Astrocyte (in vitro differentiated cells and primary cell): ENCODE data around the gene NGRN. TPM values are rescaled to one million over a fixed set of nuclear protein-coding genes. Genes with fewer than 3 reads are reported as not detected.
"Not testable (repeated sequence)": the region's sequence is repeated elsewhere in the genome, so short reads cannot be mapped to it uniquely, and the experiment has no call there.

ENCODE experiments used
- DNase-seq: peaks from one replicate; pipeline ENCODE4 v3.0.0-alpha.2; 2010; ENCODE audit warnings: low read depth
- FAIRE-seq: peaks from 2 replicates; lab custom pipeline; 2011; peaks lifted over from hg19 to GRCh38; lab: Jason Lieb, UNC
- H2AFZ ChIP-seq: 2 replicates; pipeline ENCODE4 v1.6.0; 2012; ENCODE audit warnings: low read depth, low read length, inconsistent platforms
- H3K27ac ChIP-seq: 2 replicates; pipeline ENCODE4 v1.5.1; 2011; ENCODE audit warnings: low read depth, low read length, inconsistent platforms
- H3K27me3 ChIP-seq: 2 replicates; pipeline ENCODE4 v1.6.0; 2011; ENCODE audit warnings: low read length, inconsistent platforms; ENCODE audit not compliant: insufficient read depth
- H3K36me3 ChIP-seq: 2 replicates; pipeline ENCODE4 v1.5.1; 2011; ENCODE audit warnings: low read length, inconsistent platforms; ENCODE audit not compliant: insufficient read depth
- H3K4me1 ChIP-seq: 2 replicates; pipeline ENCODE4 v1.5.1; 2011; ENCODE audit warnings: low read length, inconsistent platforms; ENCODE audit not compliant: insufficient read depth
- H3K4me2 ChIP-seq: 2 replicates; pipeline ENCODE4 v1.6.0; 2012; ENCODE audit warnings: low read length, inconsistent platforms
- H3K4me3 ChIP-seq: 2 replicates; pipeline ENCODE4 v1.5.1; 2011; ENCODE audit warnings: low read depth, mild to moderate bottlenecking, low read length, inconsistent platforms; ENCODE audit not compliant: insufficient read depth
- H3K79me2 ChIP-seq: 2 replicates; pipeline ENCODE4 v1.6.0; 2012; ENCODE audit warnings: mild to moderate bottlenecking, low read length, inconsistent platforms; ENCODE audit not compliant: insufficient read depth
- H3K9ac ChIP-seq: 2 replicates; pipeline ENCODE4 v1.6.0; 2012; ENCODE audit warnings: mild to moderate bottlenecking, low read length, inconsistent platforms
- H3K9me3 ChIP-seq: 2 replicates; pipeline ENCODE4 v1.5.1; 2012; ENCODE audit warnings: low read depth, mild to moderate bottlenecking, low read length, inconsistent platforms; ENCODE audit not compliant: insufficient read depth
- H4K20me1 ChIP-seq: 2 replicates; pipeline ENCODE4 v1.6.0; 2012; ENCODE audit warnings: low read length, inconsistent platforms; ENCODE audit not compliant: insufficient read depth
- H3K27ac Mint-ChIP-seq: one replicate; pipeline ENCODE4 v1.8.0; 2021; ENCODE audit warnings: mild to moderate bottlenecking, mixed read lengths; ENCODE audit not compliant: unreplicated experiment
- H3K27me3 Mint-ChIP-seq: one replicate; pipeline ENCODE4 v1.8.0; 2021; ENCODE audit warnings: low read depth, mixed read lengths; ENCODE audit not compliant: unreplicated experiment
- H3K36me3 Mint-ChIP-seq: one replicate; pipeline ENCODE4 v1.8.0; 2021; ENCODE audit warnings: low read depth, mixed read lengths; ENCODE audit not compliant: unreplicated experiment
- H3K4me1 Mint-ChIP-seq: one replicate; pipeline ENCODE4 v1.8.0; 2021; ENCODE audit warnings: low read depth, mixed read lengths; ENCODE audit not compliant: unreplicated experiment
- H3K4me3 Mint-ChIP-seq: one replicate; pipeline ENCODE4 v1.8.0; 2021; ENCODE audit warnings: mild to moderate bottlenecking, moderate library complexity, mixed read lengths; ENCODE audit not compliant: unreplicated experiment
- H3K9me3 Mint-ChIP-seq: one replicate; pipeline ENCODE4 v1.8.0; 2021; ENCODE audit warnings: mild to moderate bottlenecking, mixed read lengths; ENCODE audit not compliant: unreplicated experiment
- CTCF ChIP-seq: IDR thresholded peaks from 2 replicates; pipeline ENCODE4 v1.5.1; 2011; ENCODE audit warnings: low read depth, mild to moderate bottlenecking, inconsistent platforms, low read length, moderate library complexity; ENCODE audit not compliant: insufficient read depth
- EZH2 ChIP-seq: IDR thresholded peaks from 2 replicates; pipeline ENCODE4 v1.6.1; 2012; ENCODE audit warnings: mild to moderate bottlenecking, low read length, inconsistent platforms; ENCODE audit not compliant: insufficient read depth
- total RNA-seq: library from RNA; stranded (reverse); gene quantifications from 2 replicates; pipeline ENCODE4 v1.2.1, GENCODE V29; 2021

The NGRN gene
- total RNA-seq, 1 donor from 2014 or later = 98.6 TPM

GRCh38 chr15:90294601-90295269 is 29.3 kb downstream of the NGRN start:
- no peaks in the 10 kb centered on the region for H3K36me3 ChIP-seq
- H3K4me2 ChIP-seq = no peak overlapping the region
- H3K9me3 Mint-ChIP-seq = no peaks in the 10 kb centered on the region
- no peak overlapping the region for H3K4me3 ChIP-seq
- H3K27me3 Mint-ChIP-seq = no peaks in the 10 kb centered on the region
- H3K27ac ChIP-seq = no peak overlapping the region
- H3K9ac ChIP-seq = no peak overlapping the region
- H3K36me3 Mint-ChIP-seq = no peaks in the 10 kb centered on the region
- H3K9me3 ChIP-seq = no peaks in the 10 kb centered on the region
- H3K27me3 ChIP-seq = no peaks in the 10 kb centered on the region
- H3K4me3 Mint-ChIP-seq = no peak overlapping the region
- H3K4me1 ChIP-seq = peaks cover 2% of the 10 kb centered on the region
- no peak overlapping the region for H2AFZ ChIP-seq
- no peak for FAIRE-seq
- no peak overlapping the region for H3K27ac Mint-ChIP-seq
- no peak for DNase-seq
- no peaks in the 10 kb centered on the region for H3K4me1 Mint-ChIP-seq
- no peaks in the 10 kb centered on the region for H3K79me2 ChIP-seq
- TF ChIP-seq EZH2 = no peak
- TF ChIP-seq CTCF = no peak
- no peaks in the 10 kb centered on the region for H4K20me1 ChIP-seq

- TF ChIP-seq CTCF (no peak), EZH2 (no peak)
- Histone ChIP-seq H3K27ac (no peak overlapping the region), H2AFZ (peak overlapping the region; percentile 41), H3K27me3 (no peaks in the 10 kb centered on the region), H3K9ac (no peak overlapping the region), H3K36me3 (no peaks in the 10 kb centered on the region), H3K4me3 (no peak overlapping the region), H4K20me1 (no peaks in the 10 kb centered on the region), H3K79me2 (no peaks in the 10 kb centered on the region), H3K9me3 (no peaks in the 10 kb centered on the region), H3K4me1 (peaks cover 2% of the 10 kb centered on the region), H3K4me2 (peak overlapping the region; percentile 26)
- Mint-ChIP-seq H3K27ac (no peak overlapping the region), H3K27me3 (no peaks in the 10 kb centered on the region), H3K36me3 (no peaks in the 10 kb centered on the region), H3K9me3 (no peaks in the 10 kb centered on the region), H3K4me1 (no peaks in the 10 kb centered on the region), H3K4me3 (no peak overlapping the region)
- FAIRE-seq = no peak
- no peak for DNase-seq
Observed at GRCh38 chr15:90295270-90295648, 29.8 kb downstream of the NGRN start.

GRCh38 chr15:90296316-90296884 is 30.9 kb downstream of the NGRN start:
- not testable (repeated sequence) for H3K27ac ChIP-seq, H2AFZ ChIP-seq, DNase-seq, H3K4me3 Mint-ChIP-seq, H3K4me1 Mint-ChIP-seq, H3K36me3 Mint-ChIP-seq, H3K27me3 ChIP-seq, H3K4me2 ChIP-seq, H3K9ac ChIP-seq, H4K20me1 ChIP-seq, FAIRE-seq, H3K9me3 Mint-ChIP-seq, H3K36me3 ChIP-seq, H3K27ac Mint-ChIP-seq, H3K27me3 Mint-ChIP-seq, H3K4me1 ChIP-seq, H3K79me2 ChIP-seq, H3K9me3 ChIP-seq, H3K4me3 ChIP-seq
